ENCODE results near the gene ABHD10. TPM values are rescaled to one million over a fixed set of nuclear protein-coding genes. Genes with fewer than 3 reads are reported as not detected.

ABHD10 gene
- total RNA-seq, 4 donors from 2014 or later: 40.8 to 54.9 (median 50.6) TPM

- no peaks in the 10 kb centered on the region for H3K27me3 ChIP-seq
- no peak for DNase-seq
- H3K27ac ChIP-seq: no peak overlapping the region
- TF ChIP-seq CTCF (IDR thresholded peaks at IDR 0.05) (no peak), POLR2A (IDR thresholded peaks at IDR 0.05) (no peak)
- no peak overlapping the region for H3K4me3 ChIP-seq (replicated peaks in 1 of 3)
- intact Hi-C loops (cut with DNase I): no loop called here
- no peaks in the 10 kb centered on the region for H3K36me3 ChIP-seq
- WGBS, 2 donors: 100% methylated on average over 1 of the region's 1 CpG
- H3K4me1 ChIP-seq: peaks cover 3% of the 10 kb centered on the region in 2 donors
- no peaks in the 10 kb centered on the region for H3K9me3 ChIP-seq
Observed at GRCh38 chr3:111955876-111956275, 22.9 kb upstream of the ABHD10 start.

- intact Hi-C loops (cut with DNase I): no loop called here
- H3K27me3 ChIP-seq: no peaks in the 10 kb centered on the region
- H3K27ac ChIP-seq: no peak overlapping the region
- WGBS, 2 donors: 88 to 94% methylated on average over 3 of the region's 3 CpGs
- H3K4me3 ChIP-seq (replicated peaks in 1 of 3): no peak overlapping the region
- no peaks in the 10 kb centered on the region for H3K36me3 ChIP-seq
- TF ChIP-seq CTCF (IDR thresholded peaks at IDR 0.05) (no peak), POLR2A (IDR thresholded peaks at IDR 0.05) (no peak)
- peaks cover 3% of the 10 kb centered on the region in 2 donors for H3K4me1 ChIP-seq
- no peaks in the 10 kb centered on the region for H3K9me3 ChIP-seq
- no peak for DNase-seq
Observed at GRCh38 chr3:111956449-111956848, 22.4 kb upstream of the ABHD10 start.

GRCh38 chr3:111956995-111957734, 21.7 kb upstream of the ABHD10 start:
- intact Hi-C loops (cut with DNase I): no loop called here
- TF ChIP-seq POLR2A (IDR thresholded peaks at IDR 0.05) (no peak), CTCF (IDR thresholded peaks at IDR 0.05) (no peak)

GRCh38 chr3:111961461-111962164, 17.2 kb upstream of the ABHD10 start:
- TF ChIP-seq CTCF (IDR thresholded peaks at IDR 0.05) (no peak), POLR2A (IDR thresholded peaks at IDR 0.05) (no peak)
- Histone ChIP-seq H3K4me3 (replicated peaks in 1 of 3) (no peak overlapping the region), H3K9me3 (no peaks in the 10 kb centered on the region), H3K27me3 (no peaks in the 10 kb centered on the region), H3K4me1 (peaks cover 0 to 3% of the 10 kb centered on the region in 2 donors), H3K36me3 (no peaks in the 10 kb centered on the region), H3K27ac (no peak overlapping the region)
- no peak for DNase-seq
- intact Hi-C loops (cut with DNase I): no loop called here
- 63 to 70% methylated on average over 3 of the region's 3 CpGs for WGBS, 2 donors

More at GRCh38 chr3:111956995-111957734, 21.7 kb upstream of the ABHD10 start:
- 74 to 83% methylated on average over 4 of the region's 4 CpGs for WGBS, 2 donors
- Histone ChIP-seq H3K27ac (no peak overlapping the region), H3K27me3 (no peaks in the 10 kb centered on the region), H3K4me1 (peaks cover 3% of the 10 kb centered on the region in 2 donors), H3K36me3 (no peaks in the 10 kb centered on the region), H3K9me3 (no peaks in the 10 kb centered on the region), H3K4me3 (replicated peaks in 1 of 3) (no peak overlapping the region)
- no peak for DNase-seq

- no peaks in the 10 kb centered on the region for H3K27me3 ChIP-seq
- DNase-seq: no peak
- no peaks in the 10 kb centered on the region for H3K36me3 ChIP-seq
- TF ChIP-seq CTCF (IDR thresholded peaks at IDR 0.05) (no peak), POLR2A (IDR thresholded peaks at IDR 0.05) (no peak)
- no peak overlapping the region for H3K4me3 ChIP-seq (replicated peaks in 1 of 3)
- no peaks in the 10 kb centered on the region for H3K9me3 ChIP-seq
- H3K4me1 ChIP-seq: peaks cover 4 to 10% of the 10 kb centered on the region in 2 donors
- intact Hi-C loops (cut with DNase I): no loop called here
- 83 to 87% methylated on average over 1 of the region's 1 CpG for WGBS, 2 donors
- no peak overlapping the region for H3K27ac ChIP-seq
Observed at GRCh38 chr3:111963424-111963823, 15.4 kb upstream of the ABHD10 start.

All from thyroid gland (tissue), 4 donors.